ENCODE measurements around the gene TAB3.

Gene TAB3

DNA sequence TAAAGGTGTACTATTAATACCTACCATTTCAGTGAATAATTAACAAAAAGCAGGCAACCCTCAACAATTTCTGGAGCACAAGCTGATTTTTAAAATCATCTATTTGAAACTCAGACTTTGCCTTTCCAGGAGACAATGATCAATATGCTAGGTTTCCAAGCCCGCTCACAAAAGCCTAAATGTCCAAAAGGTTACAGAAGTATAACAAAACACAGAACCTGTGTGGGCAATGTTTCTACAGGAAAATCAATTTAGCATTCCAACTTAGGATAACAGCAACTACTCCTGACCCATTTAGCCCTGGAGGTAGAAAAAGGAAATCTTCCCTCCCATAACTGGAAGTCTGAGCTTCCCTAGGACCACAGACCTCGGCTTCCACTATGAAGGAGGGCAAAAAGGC, 3.9 kb downstream of the TAB3 start:
- no peak for DNase-seq

GRCh38 chrX:30883138-30883537, 5.9 kb downstream of the TAB3 start:
- no peak for DNase-seq

DNA sequence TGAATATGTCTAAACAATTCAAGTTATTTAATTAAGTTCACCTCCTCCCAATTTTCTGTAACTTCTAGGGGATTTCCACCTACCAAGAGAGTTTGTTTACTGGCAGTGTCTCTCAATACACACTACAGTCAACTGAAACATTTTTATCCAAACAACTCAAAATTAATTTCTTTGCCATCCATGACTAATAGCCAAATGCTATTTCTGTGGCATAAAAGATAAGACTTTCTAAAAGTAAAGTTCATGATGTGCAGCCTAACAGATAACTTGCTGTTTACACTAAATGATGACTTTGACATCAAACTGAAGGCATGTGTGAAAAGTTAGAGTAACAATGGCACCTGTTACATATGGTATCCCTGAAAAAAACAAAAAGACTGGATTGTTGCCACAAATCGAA, 7.3 kb downstream of the TAB3 start:
- no peak for DNase-seq

DNA sequence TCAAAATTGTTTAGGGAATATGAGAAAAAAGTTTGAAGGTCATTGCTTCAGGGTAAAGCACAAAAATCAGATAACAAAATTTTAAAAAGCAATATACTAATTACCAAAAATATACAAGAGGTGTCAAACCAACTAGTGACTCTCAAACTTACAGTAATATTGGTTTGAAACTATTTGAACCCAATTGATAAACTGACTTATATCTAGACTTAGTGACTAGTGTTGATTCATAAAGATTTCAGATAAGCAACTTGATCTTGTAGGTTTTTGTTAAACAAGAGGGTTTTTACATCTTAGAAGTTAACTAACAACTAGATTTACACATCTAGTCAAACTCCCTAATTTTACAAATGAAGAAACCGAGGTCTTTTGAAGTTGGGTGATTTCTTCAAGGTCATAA, 7.7 kb downstream of the TAB3 start:
- DNase-seq, result no peak

DNA sequence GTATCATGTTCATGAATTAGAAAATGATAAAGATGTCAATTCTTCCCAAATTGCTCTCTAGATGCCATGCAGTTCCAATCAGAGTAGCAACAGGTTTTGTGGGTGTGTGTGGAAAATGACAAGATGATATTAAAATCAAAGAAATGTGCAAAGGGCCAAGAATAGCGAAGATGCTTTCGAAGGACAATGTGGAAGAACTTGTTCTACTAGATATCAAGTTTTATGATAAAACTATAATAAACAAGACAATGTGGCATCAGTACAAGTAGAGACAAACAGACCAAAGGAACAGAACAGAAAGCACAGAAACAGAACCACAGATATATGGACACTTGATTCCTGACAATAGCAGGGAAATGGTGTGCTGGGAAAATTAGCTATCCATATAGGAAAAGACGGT, 9.0 kb downstream of the TAB3 start:
- DNase-seq, result no peak

- DNase-seq, result no peak
Measured at GRCh38 chrX:30876367-30876766, 12.7 kb downstream of the TAB3 start.

DNA sequence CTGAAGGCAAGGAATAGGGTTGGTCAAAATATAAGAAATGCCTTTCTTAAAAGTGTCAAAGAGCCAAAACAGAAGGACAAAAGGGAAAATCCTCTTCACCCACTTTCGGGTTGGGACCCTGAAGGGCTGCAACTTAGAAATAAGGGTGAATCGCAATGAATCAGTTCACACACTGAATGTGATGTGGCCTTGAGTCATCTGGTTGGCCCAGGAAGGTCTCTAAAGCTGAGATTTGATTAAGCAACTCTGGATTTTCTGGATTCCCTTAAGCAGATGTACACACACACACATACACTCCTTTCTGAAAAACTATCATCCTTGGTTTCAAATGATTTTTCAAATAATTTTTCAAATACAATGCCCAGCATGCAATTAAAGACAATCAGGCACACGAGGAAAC, 13.1 kb downstream of the TAB3 start:
- no peak for DNase-seq

- no peak for DNase-seq
Measured at GRCh38 chrX:30874851-30875250, 14.2 kb downstream of the TAB3 start.

- DNase-seq, result no peak
Measured at GRCh38 chrX:30870572-30870971, 18.5 kb downstream of the TAB3 start.

- DNase-seq, result no peak
Measured at GRCh38 chrX:30865612-30866011, 23.4 kb downstream of the TAB3 start.

DNA sequence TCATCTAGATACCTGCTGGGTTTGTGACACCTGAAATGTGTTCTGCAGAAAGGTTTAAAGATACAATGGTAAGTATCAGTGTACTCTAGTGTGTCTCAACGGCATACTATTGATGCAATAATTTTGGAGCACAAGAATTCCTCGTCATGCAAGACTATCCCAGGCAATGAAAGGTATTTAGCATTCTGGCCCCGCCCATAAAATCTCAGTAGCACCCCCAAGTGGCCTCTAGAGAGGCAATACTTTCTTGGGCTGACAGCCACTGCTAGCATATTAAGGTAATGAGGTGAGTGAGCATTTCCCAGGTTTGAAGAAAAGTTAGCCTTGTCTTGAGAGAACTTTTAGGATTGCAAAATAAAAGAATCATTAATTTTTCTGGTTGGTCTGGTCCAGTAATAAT, 24.0 kb downstream of the TAB3 start:
- no peak for DNase-seq

DNA sequence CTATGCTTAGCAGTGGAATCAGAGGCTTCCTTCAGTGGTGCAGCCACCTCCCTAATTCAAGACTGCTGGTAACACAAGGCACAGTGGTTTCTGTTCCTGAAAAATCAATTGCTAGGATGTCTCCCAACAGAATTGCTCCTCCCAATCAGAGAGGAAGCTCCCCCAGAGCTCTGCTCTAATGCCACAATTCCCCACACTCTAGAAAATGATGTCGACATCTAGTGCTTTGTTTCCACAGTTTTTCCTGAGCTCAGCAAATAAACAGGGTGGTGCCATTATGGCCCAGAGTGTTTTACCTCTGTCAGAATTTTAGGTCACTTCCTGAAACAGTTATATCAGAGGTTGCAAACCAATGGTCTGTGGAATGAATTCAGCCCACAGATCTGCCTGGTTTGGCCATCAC, 24.7 kb downstream of the TAB3 start:
- no peak for DNase-seq

GRCh38 chrX:30863974-30864373, 25.1 kb downstream of the TAB3 start:
- DNase-seq, result no peak

GRCh38 chrX:30858098-30858497, 31.0 kb downstream of the TAB3 start:
- no peak for DNase-seq

DNA sequence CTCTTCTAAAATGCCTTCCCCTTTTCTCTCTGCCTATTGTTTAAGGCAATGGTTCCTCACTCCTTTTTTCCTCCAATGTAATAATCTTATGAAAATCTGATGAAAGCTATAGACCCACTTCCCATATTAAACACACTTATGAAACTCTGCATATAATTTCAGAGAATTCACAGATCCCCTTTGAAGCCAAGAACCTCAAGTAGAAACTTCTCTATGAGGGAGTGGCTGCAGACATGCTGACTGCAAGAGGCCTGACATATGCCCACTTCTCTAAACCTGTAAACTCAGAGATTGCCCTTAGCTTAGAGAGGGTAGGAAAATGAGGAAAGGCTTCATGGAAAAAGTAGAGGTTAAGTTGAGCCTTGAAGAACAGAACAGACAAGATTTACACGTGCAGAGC, 37.6 kb downstream of the TAB3 start:
- no peak for DNase-seq

- no peak for DNase-seq
Measured at GRCh38 chrX:30835373-30835772, 53.7 kb downstream of the TAB3 start.

GRCh38 chrX:30833896-30834295, 55.2 kb downstream of the TAB3 start:
- no peak for DNase-seq

DNA sequence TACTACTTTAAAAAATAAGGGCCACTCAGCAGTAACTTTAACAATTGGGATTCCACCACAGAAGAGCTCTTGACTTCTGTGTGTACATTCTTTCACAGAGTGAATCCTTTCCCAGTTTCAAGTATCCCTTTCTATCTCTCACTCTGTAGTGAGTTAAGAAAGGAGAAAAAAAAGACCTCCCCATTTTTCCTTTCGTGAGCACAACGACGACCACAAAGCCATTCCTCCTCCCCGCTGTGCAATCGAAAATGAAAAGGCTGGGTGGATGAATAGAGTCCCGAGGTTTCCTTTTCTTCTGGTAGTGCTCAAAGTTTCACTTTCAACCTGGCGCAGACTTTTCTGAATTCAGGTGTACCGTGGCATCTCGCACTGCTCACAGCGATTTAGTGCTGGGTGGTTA, 58.0 kb downstream of the TAB3 start:
- no peak for DNase-seq

DNA sequence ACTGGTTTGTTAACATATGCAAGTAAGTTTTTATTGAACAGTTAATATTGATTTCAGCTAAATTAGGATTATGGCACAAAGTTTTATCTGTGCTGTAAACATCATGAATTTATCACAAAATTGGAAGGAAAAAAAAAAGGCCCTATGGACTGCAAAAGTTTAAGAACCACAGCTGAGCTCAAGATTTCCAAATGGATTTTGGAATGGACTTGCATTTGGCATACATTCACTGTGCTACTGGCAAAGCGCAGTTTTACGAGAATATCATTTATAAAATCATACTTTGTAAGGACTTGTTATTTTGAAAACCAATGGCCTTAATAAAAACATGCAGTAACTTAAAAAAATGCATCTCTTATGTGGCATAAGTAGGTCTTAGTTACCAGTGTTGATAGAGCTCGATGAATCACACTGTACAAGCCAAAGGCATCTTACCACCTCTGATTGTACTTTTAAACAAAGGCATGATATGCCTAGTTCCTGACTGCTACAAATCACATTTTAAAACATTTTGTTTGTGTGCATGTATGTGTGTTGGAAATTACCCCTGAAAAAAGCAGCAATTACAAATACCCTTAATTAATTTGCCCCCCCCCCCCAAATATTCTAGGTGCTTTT, 58.6 kb downstream of the TAB3 start:
- no peak for DNase-seq

DNA sequence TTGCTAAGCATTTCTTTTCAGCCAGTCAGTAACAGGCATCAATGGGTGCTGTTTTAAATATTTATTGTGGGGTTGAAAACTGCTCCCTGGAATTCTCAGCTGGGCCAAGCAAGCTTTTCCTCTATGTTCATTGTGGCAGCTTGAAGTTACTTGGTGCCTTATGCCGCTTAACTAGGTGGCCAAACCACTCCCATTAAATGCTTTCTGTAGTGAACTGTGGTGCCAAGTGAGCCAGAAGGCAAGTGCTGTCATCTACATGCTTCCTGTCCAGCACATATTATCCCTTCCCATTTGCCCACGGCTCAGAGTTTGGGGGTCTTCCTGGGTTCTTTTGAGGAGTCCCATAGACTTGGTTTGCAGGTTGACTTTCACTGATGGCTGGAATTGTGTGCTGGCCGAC, 64.8 kb downstream of the TAB3 start:
- no peak for DNase-seq

- no peak for DNase-seq
Measured at GRCh38 chrX:30822764-30823163, 66.3 kb downstream of the TAB3 start.

GRCh38 chrX:30822068-30822681, 66.9 kb downstream of the TAB3 start:
- DNase-seq, result no peak

DNA sequence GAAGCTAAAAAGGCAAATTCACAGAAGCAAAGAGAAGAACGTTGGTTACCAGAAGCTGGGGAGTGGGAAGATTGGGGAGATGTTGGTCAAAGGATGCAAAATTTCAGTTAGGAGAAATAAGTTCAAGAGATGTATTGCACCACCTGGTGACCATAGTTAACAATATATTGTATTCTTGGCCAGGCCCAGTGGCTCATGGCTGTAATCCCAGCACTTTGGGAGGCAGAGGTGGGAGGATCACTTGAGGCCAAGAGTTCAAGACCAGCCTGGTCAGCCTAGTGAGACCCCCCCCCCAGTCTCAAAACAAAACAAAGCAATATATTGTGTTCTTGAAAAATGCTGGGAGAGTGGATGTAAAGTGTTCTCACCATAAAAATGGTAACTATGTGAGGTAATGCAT, 67.9 kb downstream of the TAB3 start:
- DNase-seq, result no peak

GRCh38 chrX:30819080-30819479, 70.0 kb downstream of the TAB3 start:
- no peak for DNase-seq

DNA sequence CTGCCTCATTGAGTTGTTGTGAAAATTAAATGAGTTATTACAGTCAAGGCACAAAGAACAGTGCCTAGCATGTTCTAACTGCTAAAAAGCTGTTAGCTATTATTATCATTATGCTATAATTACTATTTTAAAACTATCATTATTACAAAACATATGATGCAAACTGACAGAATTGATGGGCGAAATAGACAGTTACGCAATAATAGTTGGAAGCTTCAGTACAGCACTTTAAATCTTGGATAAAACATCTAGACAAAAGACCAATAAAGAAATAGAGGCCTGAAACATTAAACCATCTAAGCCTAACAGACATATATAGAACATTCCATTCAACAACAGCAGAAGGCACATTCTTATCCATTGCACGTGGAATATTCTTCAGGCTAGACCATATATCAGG, 73.0 kb downstream of the TAB3 start:
- DNase-seq, result no peak
